ENCODE data around the gene SKA1. TPM values are rescaled to one million over a fixed set of nuclear protein-coding genes. Genes with fewer than 3 reads are reported as not detected.
"Not testable (repeated sequence)": the region's sequence is repeated elsewhere in the genome, so short reads cannot be mapped to it uniquely, and the experiment has no call there.

The SKA1 gene
- total RNA-seq, 1 donor from 2014 or later = 1.4 TPM

DNA sequence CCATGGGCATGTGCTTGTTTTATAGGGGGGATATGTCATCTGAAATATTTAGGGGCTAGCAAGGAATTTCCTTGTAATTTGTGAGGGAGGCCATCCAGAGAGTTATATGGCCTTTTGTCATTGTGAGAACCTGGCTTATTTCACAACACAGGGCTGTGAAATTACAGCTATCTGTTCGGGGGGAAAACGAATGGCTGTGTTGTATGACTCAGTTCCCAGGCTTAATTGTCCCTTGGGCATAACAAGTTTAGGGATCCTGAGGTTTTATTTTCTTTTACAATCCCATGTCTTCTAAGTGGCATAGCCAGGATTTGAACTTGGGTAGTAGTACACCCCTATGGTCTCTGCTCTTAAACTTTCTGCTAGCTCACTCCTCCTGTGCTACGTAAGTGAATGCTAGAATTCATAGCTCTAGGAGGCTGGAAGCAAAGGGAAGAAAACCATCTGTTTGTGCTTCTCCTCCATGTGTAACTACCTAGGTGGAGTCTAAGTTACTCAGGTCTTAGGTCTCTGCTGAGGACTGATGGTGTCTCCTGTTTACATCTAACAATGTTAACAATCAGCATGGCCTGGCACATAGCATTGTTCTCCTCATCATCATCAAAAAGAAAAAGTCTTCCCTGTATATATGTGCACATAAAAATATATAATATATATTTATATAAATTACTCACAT is 53.8 kb downstream of the SKA1 start:
- no peak for DNase-seq (ENCODE audit: low read depth in 2 of 2)

DNA sequence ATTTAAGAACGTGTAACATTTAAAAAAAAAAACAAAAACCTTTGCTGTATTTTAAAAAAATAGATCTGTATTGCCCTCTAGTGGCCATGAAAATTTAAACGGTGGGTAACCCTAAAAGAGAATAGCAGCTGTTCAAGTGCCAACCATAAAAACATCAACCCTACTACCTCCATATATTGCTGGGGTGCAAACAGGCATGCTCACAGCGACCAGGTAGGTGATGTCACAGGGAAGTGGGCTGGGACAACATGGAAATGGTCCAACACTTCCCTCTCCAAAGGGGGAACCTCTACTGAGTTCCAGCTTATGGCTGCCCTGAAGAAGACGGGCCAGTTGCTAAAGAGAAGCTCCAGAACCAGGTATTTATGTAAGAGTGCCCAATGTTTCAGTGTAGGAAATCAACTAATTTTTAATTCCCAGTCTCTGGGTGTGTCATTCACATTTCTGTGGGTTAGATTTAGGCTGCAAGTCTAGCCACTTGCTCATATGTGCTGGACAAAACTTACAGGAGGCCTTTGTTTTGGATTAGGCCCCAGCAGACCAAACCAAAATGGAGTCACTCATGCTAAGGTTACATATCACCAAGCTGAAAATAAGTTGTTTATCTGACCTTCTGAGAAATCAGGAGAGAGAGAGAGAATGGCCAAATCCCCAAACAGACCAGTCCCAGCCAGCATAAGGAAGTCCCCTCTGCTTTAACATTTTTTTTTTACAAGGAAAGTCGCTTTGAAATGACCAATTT is 54.5 kb downstream of the SKA1 start:
- DNase-seq (ENCODE audit: low read depth in 2 of 2) = peak; percentile 18 to 23

DNA sequence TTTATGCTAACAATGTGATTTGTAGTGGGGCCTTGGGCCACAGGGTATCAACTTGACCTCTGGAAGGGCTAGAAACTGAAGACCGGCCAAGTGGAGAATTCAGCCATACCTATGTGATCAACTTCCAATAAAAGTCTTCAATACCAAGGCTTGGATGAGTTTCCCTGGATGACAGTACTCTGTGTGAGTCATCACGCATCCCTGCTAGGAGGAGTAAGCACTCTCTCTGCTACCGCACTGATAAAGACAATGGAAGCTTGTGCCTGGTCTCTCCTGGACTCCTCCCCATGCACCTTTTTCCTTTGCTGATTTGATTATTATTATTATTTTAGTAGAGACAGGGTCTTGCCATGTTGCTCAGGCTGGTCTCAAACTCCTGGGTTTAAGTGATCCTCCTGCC is 58.1 kb downstream of the SKA1 start:
- no peak for DNase-seq (ENCODE audit: low read depth in 2 of 2)

DNA sequence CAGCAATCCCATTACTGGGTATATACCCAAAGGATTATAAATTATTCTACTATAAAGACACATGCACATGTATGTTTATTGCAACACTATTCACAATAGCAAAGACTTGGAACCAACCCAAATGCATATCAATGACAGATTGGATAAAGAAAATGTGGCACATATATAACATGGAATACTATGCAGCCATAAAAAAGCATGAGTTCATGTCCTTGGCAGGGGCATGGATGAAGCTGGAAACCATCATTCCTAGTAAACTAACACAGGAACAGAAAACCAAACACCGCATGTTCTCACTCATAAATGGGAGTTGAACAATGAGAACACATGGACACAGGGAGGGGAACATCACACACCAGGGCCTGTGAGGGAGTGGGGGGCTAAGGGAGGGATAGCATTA is 61.9 kb downstream of the SKA1 start:
- not testable (repeated sequence) for DNase-seq (ENCODE audit: low read depth in 2 of 2)

DNA sequence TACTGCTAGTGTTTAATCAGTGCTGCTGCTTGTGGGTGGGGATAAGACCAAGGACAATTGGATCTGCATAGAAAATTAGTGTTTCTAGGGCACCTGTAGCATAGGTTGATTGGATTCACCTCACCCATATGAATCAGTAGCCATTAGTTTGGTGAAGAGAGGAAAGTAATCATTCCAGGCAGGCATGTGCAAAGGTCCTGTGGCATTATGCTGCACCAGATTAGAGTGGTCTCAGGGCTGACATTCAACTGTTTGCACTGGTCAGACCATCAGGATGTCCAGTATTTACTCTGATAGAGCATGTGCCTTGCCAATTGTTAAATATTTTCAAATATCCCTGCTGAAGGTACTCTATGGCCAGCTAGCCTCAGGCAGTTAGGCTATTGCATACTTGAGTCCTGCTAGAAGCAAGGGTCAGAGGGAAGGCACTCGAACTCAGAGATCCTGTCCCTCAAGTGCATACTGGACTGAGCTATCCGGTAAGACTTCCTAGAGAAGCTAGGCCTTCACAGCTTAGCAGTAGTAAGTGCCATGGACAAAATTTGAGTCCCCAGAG is 64.7 kb downstream of the SKA1 start:
- no peak for DNase-seq (ENCODE audit: low read depth in 2 of 2)

DNA sequence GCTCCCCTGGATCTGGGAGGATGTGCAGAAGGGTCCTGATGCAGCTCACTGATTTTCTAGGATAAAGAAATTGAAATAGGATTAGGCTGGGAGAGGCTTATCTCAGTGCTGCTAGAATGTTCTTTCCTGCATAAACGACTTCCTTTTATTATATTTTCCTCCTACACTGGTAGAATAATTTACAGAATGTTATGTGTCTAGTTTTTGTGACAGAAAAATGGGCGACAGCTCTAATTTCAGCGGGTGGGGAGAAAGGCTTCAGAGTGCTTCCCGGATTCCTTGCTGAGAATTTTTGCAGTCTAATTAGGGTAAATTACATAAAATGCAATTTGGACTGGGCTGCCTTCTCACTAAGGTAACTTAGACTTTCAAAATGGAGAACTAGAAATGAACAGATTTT is 66.2 kb downstream of the SKA1 start:
- no peak for DNase-seq (ENCODE audit: low read depth in 2 of 2)

DNA sequence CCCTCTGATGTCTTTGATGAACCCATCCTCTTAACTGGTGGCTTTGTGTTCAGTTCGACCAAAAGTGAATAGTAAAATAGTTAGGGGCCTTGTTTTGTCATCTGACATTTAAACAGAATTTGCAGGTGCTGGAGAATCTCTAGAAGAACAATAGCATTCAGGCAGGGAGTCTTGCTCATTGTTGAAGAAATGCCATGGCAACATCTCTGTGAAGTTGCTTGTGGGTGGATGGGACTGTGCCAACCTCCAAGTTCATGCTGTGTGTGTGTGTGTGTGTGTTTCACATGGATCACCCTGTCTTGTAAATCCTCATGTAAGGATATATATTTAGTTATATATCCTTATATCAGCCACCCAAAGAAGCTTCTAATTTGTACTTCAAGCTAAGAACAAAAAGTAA is 66.7 kb downstream of the SKA1 start:
- no peak for DNase-seq (ENCODE audit: low read depth in 2 of 2)

Other genes with a start within 250 kb of the SKA1 start
- gene MYO5B, start 179.9 kb upstream of the SKA1 start, total RNA-seq = under 0.01 and 0.87 TPM in 2 replicates
- 0.20 and 0.22 TPM in 2 replicates for gene CFAP53, start 108.6 kb upstream of the SKA1 start, total RNA-seq
- gene MBD1, start 93.5 kb upstream of the SKA1 start, total RNA-seq = 25.7 and 44.4 TPM in 2 replicates
- 22.0 and 35.3 TPM in 2 replicates for gene CXXC1, start 87.4 kb upstream of the SKA1 start, total RNA-seq
- not detected in 2 replicates for gene MAPK4, start 185.0 kb downstream of the SKA1 start, total RNA-seq